Fibroblast of skin of back (primary cell): ENCODE measurements around the gene SMIM44.

ENCODE experiments used
- DNase-seq: peaks from one replicate; pipeline ENCODE4 v3.0.0-alpha.2; 2013

The SMIM44 gene

DNA sequence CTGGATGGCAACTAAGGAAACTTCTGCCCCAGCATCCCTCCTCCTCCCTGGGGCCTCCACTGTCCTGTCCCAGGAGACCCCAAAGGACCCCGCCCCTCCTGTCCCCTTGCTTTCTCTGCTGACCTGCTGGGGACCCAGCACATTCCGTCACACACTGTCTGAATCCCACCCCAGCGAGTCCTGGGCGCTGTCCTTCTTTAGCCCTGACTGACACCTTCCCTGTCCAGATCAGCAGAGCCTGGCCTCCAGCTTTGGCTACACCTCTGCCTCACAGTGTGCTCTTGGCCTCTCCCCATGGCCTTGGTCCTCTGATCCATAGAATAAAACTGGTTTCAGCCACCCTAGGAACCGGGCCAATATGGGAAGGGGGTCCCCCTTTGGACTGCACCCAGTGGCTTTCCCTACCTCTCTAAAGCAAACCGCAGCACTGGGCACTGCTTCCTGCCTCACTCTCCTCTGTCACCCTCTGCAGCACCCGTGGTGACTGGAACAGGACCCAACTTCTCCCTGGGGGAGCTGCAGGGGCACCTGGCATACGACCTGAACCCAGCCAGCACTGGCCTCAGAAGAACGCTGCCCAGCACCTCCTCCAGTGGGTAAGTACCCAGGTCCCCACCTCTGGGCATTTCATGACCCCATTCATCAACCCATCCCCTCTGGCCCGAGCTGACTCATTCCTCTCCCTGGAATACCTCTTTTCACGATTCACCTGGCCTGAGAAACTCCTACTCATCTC lies 49.3 kb downstream of the SMIM44 start:
- no peak for DNase-seq

DNA sequence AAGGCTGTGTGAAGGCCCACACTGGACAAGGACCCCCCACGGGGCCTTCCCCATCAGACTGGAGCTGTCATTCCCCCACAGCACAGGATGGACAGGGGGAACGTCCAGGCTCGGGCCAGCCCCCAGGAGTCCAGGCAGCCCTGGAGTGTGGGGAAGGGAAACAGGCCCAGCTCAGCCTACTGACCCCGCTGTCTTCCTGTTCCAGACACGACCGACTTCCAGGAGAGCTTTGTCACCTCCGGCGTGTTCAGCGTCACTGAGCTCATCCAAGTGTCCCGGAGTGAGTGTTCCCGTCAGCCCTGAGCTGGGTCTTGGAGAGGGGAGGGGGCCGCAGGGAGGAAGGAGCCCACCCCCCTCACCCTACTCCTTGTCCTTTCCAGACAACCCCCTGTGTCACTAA lies 49.9 kb downstream of the SMIM44 start:
- DNase-seq = no peak
